Measurements from ENCODE around the gene UNC93A.

The UNC93A gene

GRCh38 chr6:167293590-167294091, 2.5 kb downstream of the UNC93A start:
- no peak for TF ChIP-seq CTCF (IDR thresholded peaks at IDR 0.05; ENCODE audit: insufficient read depth, low read depth, low read length, missing control alignments)
- DNase-seq (ENCODE audit: low read depth) = no peak
- no peak overlapping the region for H3K4me3 ChIP-seq (ENCODE audit: low read depth, low read length)

- TF ChIP-seq CTCF (IDR thresholded peaks at IDR 0.05; ENCODE audit: insufficient read depth, low read depth, low read length, missing control alignments) = no peak
- H3K4me3 ChIP-seq (ENCODE audit: low read depth, low read length) = no peak overlapping the region
- no peak for DNase-seq (ENCODE audit: low read depth)
Observed at GRCh38 chr6:167294241-167294640, 3.1 kb downstream of the UNC93A start.

GRCh38 chr6:167294651-167295494, 3.8 kb downstream of the UNC93A start:
- DNase-seq (ENCODE audit: low read depth) = no peak
- no peak for TF ChIP-seq CTCF (IDR thresholded peaks at IDR 0.05; ENCODE audit: insufficient read depth, low read depth, low read length, missing control alignments)
- no peak overlapping the region for H3K4me3 ChIP-seq (ENCODE audit: low read depth, low read length)

GRCh38 chr6:167295495-167296292, 4.6 kb downstream of the UNC93A start:
- no peak overlapping the region for H3K4me3 ChIP-seq (ENCODE audit: low read depth, low read length)
- no peak for TF ChIP-seq CTCF (IDR thresholded peaks at IDR 0.05; ENCODE audit: insufficient read depth, low read depth, low read length, missing control alignments)
- no peak for DNase-seq (ENCODE audit: low read depth)

GRCh38 chr6:167296293-167296690, 5.2 kb downstream of the UNC93A start:
- H3K4me3 ChIP-seq (ENCODE audit: low read depth, low read length) = no peak overlapping the region
- no peak for TF ChIP-seq CTCF (IDR thresholded peaks at IDR 0.05; ENCODE audit: insufficient read depth, low read depth, low read length, missing control alignments)
- DNase-seq (ENCODE audit: low read depth) = no peak

- peak; percentile 9 for DNase-seq (ENCODE audit: low read depth)
- no peak for TF ChIP-seq CTCF (IDR thresholded peaks at IDR 0.05; ENCODE audit: insufficient read depth, low read depth, low read length, missing control alignments)
Observed at GRCh38 chr6:167296902-167297301, 5.8 kb downstream of the UNC93A start.

More at GRCh38 chr6:167296902-167297301, 5.8 kb downstream of the UNC93A start:
- no peak overlapping the region for H3K4me3 ChIP-seq (ENCODE audit: low read depth, low read length)

Measured in GM12865 (cell line).